ENCODE data around the gene SLTM. TPM values are rescaled to one million over a fixed set of nuclear protein-coding genes. Genes with fewer than 3 reads are reported as not detected.

SLTM gene
- total RNA-seq, 1 donor, result 77.8 TPM

GRCh38 chr15:58962136-58962535, 28.7 kb upstream of the SLTM start:
- DNase-seq (ENCODE audit: insufficient read length, low spot score, missing footprints), result no peak
- H3K79me2 ChIP-seq (ENCODE audit: insufficient read depth, low read length), result no peaks in the 10 kb centered on the region
- H3K9me3 ChIP-seq (ENCODE audit: low read depth, low read length), result no peaks in the 10 kb centered on the region
- TF ChIP-seq CTCF (IDR thresholded peaks at IDR 0.05; ENCODE audit: extremely low read depth, low read depth, low read length), result no peak
- H3K4me2 ChIP-seq (ENCODE audit: insufficient read depth, low read length), result no peak overlapping the region
- H2AFZ ChIP-seq (ENCODE audit: low read length), result no peak overlapping the region
- H3K36me3 ChIP-seq (ENCODE audit: insufficient read depth, low read length), result no peaks in the 10 kb centered on the region
- no peaks in the 10 kb centered on the region for H3K27me3 ChIP-seq (ENCODE audit: insufficient read depth, low read length)
- H3K4me1 ChIP-seq (ENCODE audit: insufficient read depth, low read length), result peaks cover 17% of the 10 kb centered on the region
- no peaks in the 10 kb centered on the region for H4K20me1 ChIP-seq (ENCODE audit: insufficient read depth, low read length)
- H3K27ac ChIP-seq (ENCODE audit: low read depth, low read length), result no peak overlapping the region
- no peak overlapping the region for H3K4me3 ChIP-seq (ENCODE audit: insufficient read depth, low read length)

GRCh38 chr15:58958811-58959210, 25.3 kb upstream of the SLTM start:
- Histone ChIP-seq H3K79me2 (ENCODE audit: insufficient read depth, low read length) (no peaks in the 10 kb centered on the region), H3K27ac (ENCODE audit: low read depth, low read length) (no peak overlapping the region), H3K4me1 (ENCODE audit: insufficient read depth, low read length) (peaks cover 13% of the 10 kb centered on the region), H4K20me1 (ENCODE audit: insufficient read depth, low read length) (no peaks in the 10 kb centered on the region), H2AFZ (ENCODE audit: low read length) (no peak overlapping the region), H3K27me3 (ENCODE audit: insufficient read depth, low read length) (no peaks in the 10 kb centered on the region), H3K4me3 (ENCODE audit: insufficient read depth, low read length) (no peak overlapping the region), H3K4me2 (ENCODE audit: insufficient read depth, low read length) (no peak overlapping the region), H3K9me3 (ENCODE audit: low read depth, low read length) (no peaks in the 10 kb centered on the region), H3K36me3 (ENCODE audit: insufficient read depth, low read length) (no peaks in the 10 kb centered on the region)
- no peak for DNase-seq (ENCODE audit: insufficient read length, low spot score, missing footprints)
- TF ChIP-seq CTCF (IDR thresholded peaks at IDR 0.05; ENCODE audit: extremely low read depth, low read depth, low read length), result no peak

- no peaks in the 10 kb centered on the region for H3K79me2 ChIP-seq (ENCODE audit: insufficient read depth, low read length)
- H3K36me3 ChIP-seq (ENCODE audit: insufficient read depth, low read length), result no peaks in the 10 kb centered on the region
- peak overlapping the region; percentile 33 for H2AFZ ChIP-seq (ENCODE audit: low read length)
- peak; percentile 52 for DNase-seq (ENCODE audit: insufficient read length, low spot score, missing footprints)
- H3K27ac ChIP-seq (ENCODE audit: low read depth, low read length), result no peak overlapping the region
- H3K4me1 ChIP-seq (ENCODE audit: insufficient read depth, low read length), result peaks cover 11% of the 10 kb centered on the region
- H3K4me2 ChIP-seq (ENCODE audit: insufficient read depth, low read length), result peak overlapping the region; percentile 47
- H4K20me1 ChIP-seq (ENCODE audit: insufficient read depth, low read length), result no peaks in the 10 kb centered on the region
- no peaks in the 10 kb centered on the region for H3K27me3 ChIP-seq (ENCODE audit: insufficient read depth, low read length)
- H3K9me3 ChIP-seq (ENCODE audit: low read depth, low read length), result no peaks in the 10 kb centered on the region
- peak; percentile 89 for TF ChIP-seq CTCF (IDR thresholded peaks at IDR 0.05; ENCODE audit: extremely low read depth, low read depth, low read length)
- H3K4me3 ChIP-seq (ENCODE audit: insufficient read depth, low read length), result peak overlapping the region; percentile 23
Measured at GRCh38 chr15:58957101-58957973, 23.9 kb upstream of the SLTM start.

GRCh38 chr15:58952751-58953150, 19.3 kb upstream of the SLTM start:
- DNase-seq (ENCODE audit: insufficient read length, low spot score, missing footprints), result no peak
- Histone ChIP-seq H3K4me3 (ENCODE audit: insufficient read depth, low read length) (no peak overlapping the region), H3K27me3 (ENCODE audit: insufficient read depth, low read length) (no peaks in the 10 kb centered on the region), H3K4me2 (ENCODE audit: insufficient read depth, low read length) (peak overlapping the region; percentile 44), H3K36me3 (ENCODE audit: insufficient read depth, low read length) (no peaks in the 10 kb centered on the region), H3K79me2 (ENCODE audit: insufficient read depth, low read length) (no peaks in the 10 kb centered on the region), H3K4me1 (ENCODE audit: insufficient read depth, low read length) (peaks cover 23% of the 10 kb centered on the region), H4K20me1 (ENCODE audit: insufficient read depth, low read length) (no peaks in the 10 kb centered on the region), H3K27ac (ENCODE audit: low read depth, low read length) (no peak overlapping the region), H2AFZ (ENCODE audit: low read length) (no peak overlapping the region), H3K9me3 (ENCODE audit: low read depth, low read length) (no peaks in the 10 kb centered on the region)
- no peak for TF ChIP-seq CTCF (IDR thresholded peaks at IDR 0.05; ENCODE audit: extremely low read depth, low read depth, low read length)
